NK-92 (cell line): ENCODE results near the gene IDH2.
"Not testable (repeated sequence)": the region's sequence is repeated elsewhere in the genome, so short reads cannot be mapped to it uniquely, and the experiment has no call there.

ENCODE experiments used
- DNase-seq: peaks from one replicate; lab custom pipeline; 2025; ENCODE audit not compliant: unreplicated experiment; lab: John Stamatoyannopoulos, UW

Gene IDH2

DNA sequence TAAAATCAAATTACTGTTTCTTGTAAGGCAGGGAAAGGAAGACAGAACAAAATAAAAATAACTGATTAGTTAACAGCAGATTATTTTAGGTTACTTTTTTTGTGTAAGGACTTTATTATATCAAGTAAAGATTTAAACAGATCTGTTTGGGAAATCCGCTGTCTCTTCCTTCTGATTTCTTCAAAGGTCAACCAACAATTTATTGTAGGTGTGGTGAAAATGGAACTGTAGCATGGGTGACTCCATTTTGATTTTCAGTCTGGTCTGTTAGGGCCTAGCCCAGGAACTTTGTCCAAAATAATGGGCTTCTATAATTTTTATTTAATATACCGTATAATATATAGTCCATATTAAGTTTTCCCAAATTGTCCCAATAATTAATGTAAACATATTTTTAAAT is 13.5 kb upstream of the IDH2 start:
- DNase-seq, result no peak

GRCh38 chr15:90114451-90114901 is 12.2 kb upstream of the IDH2 start:
- DNase-seq, result no peak

GRCh38 chr15:90113166-90113565 is 10.9 kb upstream of the IDH2 start:
- no peak for DNase-seq

- not testable (repeated sequence) for DNase-seq
These were observed 7.0 kb upstream of the IDH2 start for GRCh38 chr15:90109163-90109751.

- DNase-seq, result not testable (repeated sequence)
These were observed 5.8 kb upstream of the IDH2 start for GRCh38 chr15:90108038-90108437.

- no peak for DNase-seq
These were observed 4.4 kb upstream of the IDH2 start for GRCh38 chr15:90106522-90107117.

DNA sequence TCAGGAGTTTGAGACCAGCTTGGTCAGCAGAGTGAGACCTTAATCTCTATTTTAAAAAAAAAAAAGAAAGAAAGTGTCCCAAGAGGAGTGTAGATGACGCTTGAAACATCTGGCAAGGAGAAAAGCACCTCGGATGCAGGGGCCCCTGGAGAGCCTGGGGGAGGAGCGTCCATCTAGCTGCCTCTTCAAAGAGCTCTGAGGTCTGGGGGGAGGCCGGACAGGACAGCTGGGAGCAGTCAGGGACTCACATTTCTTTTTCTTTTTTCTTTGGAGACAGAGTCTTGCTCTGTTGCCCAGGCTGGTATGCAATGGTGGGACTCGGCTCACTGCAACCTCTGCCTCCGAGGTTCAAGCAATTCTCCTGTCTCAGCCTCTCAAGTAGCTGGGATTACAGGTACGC is 3.3 kb upstream of the IDH2 start:
- DNase-seq, result no peak

- DNase-seq, result no peak
These were observed 2.3 kb upstream of the IDH2 start for GRCh38 chr15:90104551-90104950.

- no peak for DNase-seq
These were observed 1.5 kb upstream of the IDH2 start for GRCh38 chr15:90103701-90104329.

DNA sequence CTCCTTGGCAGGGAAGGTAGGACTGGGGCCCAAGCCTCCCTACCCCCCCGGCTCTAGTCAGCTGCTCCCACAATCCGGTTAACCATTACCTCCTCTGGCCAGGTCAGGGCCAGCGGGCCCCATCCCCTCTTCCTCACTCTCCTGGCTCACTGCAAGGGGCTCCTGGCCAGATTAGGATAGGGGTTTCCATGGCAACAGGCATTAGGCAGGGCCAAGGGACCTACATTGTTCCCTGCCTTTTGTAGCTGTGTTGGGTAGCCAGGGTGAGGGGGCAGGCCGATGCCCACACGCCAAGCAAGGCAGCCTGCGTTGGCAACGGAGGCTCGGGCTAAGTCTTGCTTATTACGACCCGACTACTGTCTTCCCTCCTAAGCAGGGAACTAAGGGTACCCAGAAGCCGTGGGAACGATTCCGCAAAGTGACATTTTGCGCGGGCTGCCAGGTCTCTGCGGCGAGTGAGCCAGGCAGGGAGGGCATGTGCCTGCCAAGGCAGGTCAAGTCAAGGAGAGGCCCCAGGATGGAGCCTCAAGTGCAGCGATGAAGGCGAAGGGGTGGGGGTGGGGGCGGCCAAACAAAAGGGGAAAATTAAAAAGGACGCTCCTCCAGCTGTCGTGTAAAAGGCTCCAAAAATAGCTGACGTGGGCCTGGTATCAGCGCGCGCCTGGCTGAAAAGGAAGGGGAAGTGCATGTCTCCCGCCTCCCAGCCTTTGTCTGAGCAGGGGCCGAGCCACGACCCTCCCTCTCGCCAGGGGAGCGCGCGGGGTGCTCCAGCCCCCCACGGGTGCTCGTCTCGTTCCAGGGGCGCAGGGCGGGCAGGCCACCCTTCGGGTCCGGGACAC is 919 bp downstream of the IDH2 start:
- no peak for DNase-seq

DNA sequence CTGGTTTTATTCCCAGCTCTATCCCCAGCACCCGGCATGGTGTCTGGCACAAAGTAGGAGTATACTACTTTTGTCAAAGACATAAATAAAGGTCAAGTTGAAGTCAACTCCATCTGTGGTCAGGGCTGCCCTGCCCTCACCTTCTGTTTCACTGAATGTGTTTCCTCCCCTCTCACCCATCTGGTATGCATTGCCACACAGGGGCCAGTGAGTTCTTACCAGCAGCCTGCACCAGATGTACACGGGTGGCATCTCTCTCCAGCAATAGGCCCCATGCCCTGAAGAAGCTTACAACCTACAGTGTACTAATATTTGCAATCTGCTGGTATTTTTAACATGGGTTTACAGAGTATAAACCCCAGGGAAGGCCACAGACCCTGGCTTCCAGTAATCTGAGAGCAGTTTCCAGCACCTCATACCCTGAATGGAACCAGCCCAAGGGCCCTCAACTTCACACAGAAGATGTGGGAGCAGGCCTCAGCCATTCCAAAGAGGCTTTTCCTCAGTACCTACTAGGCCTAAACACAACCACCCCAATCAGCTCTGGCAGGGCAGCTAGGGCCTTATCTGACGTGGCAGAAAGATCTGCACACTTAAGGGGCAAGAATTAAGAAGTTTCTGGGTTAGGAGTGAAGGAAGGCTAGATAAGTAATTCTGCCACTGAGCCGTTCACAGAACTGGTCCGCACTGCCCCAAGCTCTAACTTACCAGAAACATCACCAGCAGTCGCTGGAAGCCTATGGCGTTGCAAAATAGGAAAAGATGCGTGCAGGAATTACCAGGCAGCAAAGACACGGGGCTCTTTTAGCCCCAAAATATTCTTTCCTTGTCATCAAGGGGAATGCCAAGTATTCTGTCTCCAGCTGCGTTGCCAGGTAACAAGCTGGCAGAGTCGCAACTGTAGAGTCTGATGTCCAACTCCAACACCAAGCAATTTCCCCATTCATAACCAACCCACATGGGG is 2.1 kb downstream of the IDH2 start:
- no peak for DNase-seq

GRCh38 chr15:90099072-90099867 is 3.0 kb downstream of the IDH2 start:
- no peak for DNase-seq

GRCh38 chr15:90097475-90097874 is 4.8 kb downstream of the IDH2 start:
- no peak for DNase-seq

- no peak for DNase-seq
These were observed 6.7 kb downstream of the IDH2 start for GRCh38 chr15:90095521-90095959.

DNA sequence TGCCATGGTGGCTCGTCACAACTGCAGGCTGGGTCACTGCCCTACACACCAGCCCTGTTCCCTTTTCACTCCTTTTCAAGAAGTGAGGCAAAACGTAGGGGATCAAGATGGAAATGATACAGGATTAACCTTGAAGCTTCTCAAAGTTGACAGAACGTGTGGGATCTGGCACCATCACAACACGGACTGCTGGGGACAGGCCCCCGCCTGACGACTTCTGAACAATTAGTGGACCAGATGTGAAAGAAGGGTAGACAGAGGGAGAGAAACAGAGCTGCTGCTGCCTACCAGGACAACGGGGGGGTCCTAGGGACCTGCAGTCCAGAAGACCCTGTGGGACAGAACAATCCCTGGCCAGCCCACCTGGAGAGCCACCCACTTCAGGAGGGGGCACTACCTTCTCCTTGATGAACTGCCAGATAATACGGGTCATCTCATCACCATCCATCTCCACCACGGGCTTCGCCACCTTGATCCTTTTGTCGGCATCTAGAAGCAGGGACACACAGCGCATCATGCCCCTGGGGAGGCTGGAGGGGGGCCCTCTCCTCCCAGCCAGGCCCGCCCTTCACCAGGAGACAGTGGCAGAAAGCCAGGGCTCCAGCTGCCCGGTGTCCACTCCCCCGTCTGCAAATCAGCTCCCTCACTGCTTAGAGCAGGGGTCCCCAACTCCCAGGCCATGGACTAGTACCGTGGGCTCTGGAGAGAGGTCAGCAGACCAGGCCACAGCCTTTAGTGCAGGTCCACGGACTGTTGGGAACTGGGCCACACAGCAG is 10.9 kb downstream of the IDH2 start:
- DNase-seq, result no peak

GRCh38 chr15:90090226-90090848 is 11.9 kb downstream of the IDH2 start:
- DNase-seq, result no peak

GRCh38 chr15:90087454-90088154 is 14.7 kb downstream of the IDH2 start:
- DNase-seq, result no peak

DNA sequence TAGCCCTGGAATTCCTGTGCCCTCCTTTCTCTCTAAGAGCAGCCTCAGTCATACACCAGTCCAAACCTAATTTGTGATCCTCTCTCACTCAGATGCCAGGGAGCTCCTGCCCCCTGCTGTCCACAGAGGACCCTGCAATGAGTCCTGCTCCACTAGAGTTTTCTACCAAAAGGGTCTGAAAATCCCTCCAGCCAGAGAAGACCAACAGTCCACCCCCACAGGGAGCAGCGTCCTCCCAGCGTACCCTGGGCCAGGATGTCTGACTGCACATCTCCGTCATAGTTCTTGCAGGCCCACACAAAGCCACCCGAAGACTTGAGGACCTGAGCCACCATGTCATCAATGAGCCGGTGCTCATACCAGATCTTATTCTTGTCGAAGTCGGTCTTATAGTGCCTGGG is 15.4 kb downstream of the IDH2 start:
- DNase-seq, result no peak
